ACC112 (cell line): Measurements from ENCODE around the gene TSPAN18.
A peak's percentile ranks its signal among the peaks of the same experiment; 100 is the strongest.

Experiments
- H2AFZ ChIP-seq: fragments of 200-600 bp; sonication (generic); one replicate; pipeline ENCODE4 v1.6.0; 2017; ENCODE audit warnings: antibody characterized with exemption, low read length; ENCODE audit not compliant: unreplicated experiment
- H3K27ac ChIP-seq: fragments of 200-600 bp; sonication (generic); 2 replicates; pipeline ENCODE4 v1.5.1; 2014; ENCODE audit warnings: low read depth, mild to moderate bottlenecking, antibody characterized with exemption, low read length, moderate library complexity
- H3K27me3 ChIP-seq: fragments of 200-600 bp; sonication (generic); 2 replicates; pipeline ENCODE4 v1.6.1; 2014; ENCODE audit warnings: mild to moderate bottlenecking, antibody characterized with exemption, low read length, moderate library complexity, mixed read lengths; ENCODE audit not compliant: insufficient read depth
- H3K36me3 ChIP-seq: fragments of 200-600 bp; sonication (generic); 2 replicates; pipeline ENCODE4 v1.6.1; 2016; ENCODE audit warnings: mild to moderate bottlenecking, antibody characterized with exemption, low read length, moderate library complexity, mixed read lengths; ENCODE audit not compliant: insufficient read depth
- H3K4me1 ChIP-seq: fragments of 200-600 bp; sonication (generic); one replicate; pipeline ENCODE4 v1.6.1; 2016; ENCODE audit warnings: low read length, mixed read lengths; ENCODE audit not compliant: insufficient read depth, unreplicated experiment, control insufficient read depth
- H3K4me3 ChIP-seq: fragments of 200-600 bp; sonication (generic); 2 replicates; pipeline ENCODE4 v1.5.1; 2014; ENCODE audit warnings: mild to moderate bottlenecking, low read depth, low read length
- H3K79me2 ChIP-seq: fragments of 200-600 bp; sonication (generic); one replicate; pipeline ENCODE4 v1.6.0; 2016; ENCODE audit warnings: low read length; ENCODE audit not compliant: control insufficient read depth, unreplicated experiment, insufficient read depth

The TSPAN18 gene

DNA sequence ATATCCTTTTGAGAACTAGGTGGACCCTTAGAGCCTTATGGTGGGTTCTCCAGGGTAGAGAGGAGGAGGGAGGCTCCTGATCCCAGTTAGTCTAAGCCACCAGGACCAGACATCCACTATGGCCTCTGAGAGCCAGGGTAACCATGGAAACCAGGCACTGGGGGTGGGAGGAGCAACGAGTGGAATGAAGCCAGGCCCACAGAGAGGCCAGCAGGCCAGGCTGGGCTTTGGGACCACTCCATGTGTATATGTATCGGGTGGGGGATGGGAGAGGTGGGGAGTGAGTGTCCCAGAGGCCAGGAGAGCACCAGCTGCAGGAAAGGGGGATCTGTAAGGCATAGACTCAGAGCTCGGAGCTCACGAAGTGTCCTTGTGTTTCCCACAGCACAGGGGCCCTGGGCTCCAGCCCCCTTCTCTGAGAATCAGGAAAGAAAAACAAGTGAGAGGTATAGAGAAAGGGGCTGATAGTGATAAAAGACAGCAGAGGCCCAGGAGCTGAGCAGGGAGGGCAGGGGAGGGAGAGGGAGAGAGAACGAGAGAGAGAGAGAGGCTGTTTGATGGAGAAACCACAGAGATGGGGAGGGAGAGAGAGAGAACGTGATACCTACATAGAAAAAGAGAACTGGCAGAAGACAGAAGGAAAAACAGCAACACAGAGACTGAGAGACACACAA lies 15.5 kb upstream of the TSPAN18 start:
- peaks cover 5% of the 10 kb centered on the region; the same call in 1 of the 2 replicates for H3K27me3 ChIP-seq
- no peak overlapping the region for H3K27ac ChIP-seq
- no peaks in the 10 kb centered on the region for H3K79me2 ChIP-seq
- no peak overlapping the region for H2AFZ ChIP-seq
- H3K4me3 ChIP-seq: no peak overlapping the region
- no peaks in the 10 kb centered on the region for H3K36me3 ChIP-seq
- peaks cover 40% of the 10 kb centered on the region for H3K4me1 ChIP-seq

DNA sequence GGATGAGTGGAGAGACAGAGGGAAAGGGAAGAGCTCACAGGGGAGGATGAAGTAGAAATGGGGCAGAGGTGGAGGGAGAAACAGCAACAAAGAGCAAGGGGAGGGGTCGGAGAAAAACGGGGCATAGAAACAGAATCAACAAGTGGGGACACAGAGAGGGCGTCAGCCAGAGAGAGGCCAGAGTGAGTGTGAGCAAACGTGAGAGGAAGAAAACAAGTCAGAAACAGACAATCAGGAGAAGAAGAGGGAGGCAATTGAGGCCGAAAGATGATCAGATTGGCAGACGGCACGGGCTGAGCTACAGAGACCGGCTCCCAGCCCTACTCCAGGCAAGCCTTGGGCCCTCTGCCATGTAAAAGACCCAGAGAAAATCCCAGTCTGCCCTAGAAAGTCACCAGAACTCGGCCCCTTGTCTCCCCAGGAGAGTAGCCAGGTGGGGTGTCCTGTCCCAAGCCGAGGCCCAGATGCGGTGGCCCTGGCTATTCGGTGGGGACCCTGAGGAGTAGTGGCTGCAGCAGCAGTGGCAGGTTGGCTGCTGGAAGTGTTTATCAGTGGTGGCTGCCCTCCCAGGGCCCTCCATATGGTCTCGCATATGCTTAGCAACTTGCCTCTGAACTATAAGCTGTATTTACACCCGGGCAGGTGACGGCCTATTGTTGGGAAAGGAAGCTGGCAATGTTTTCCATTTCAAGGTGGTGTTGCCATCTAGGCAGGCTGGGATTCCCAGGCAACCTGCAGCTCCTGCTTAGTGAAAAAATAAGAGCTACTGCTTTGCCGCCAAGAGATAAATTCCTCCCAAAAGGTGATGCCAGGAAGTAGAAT lies 14.8 kb upstream of the TSPAN18 start:
- H2AFZ ChIP-seq: no peak overlapping the region
- peaks cover 5% of the 10 kb centered on the region; the same call in 1 of the 2 replicates for H3K27me3 ChIP-seq
- no peaks in the 10 kb centered on the region for H3K79me2 ChIP-seq
- no peaks in the 10 kb centered on the region for H3K36me3 ChIP-seq
- peaks cover 40% of the 10 kb centered on the region for H3K4me1 ChIP-seq
- no peak overlapping the region for H3K4me3 ChIP-seq
- no peak overlapping the region for H3K27ac ChIP-seq

DNA sequence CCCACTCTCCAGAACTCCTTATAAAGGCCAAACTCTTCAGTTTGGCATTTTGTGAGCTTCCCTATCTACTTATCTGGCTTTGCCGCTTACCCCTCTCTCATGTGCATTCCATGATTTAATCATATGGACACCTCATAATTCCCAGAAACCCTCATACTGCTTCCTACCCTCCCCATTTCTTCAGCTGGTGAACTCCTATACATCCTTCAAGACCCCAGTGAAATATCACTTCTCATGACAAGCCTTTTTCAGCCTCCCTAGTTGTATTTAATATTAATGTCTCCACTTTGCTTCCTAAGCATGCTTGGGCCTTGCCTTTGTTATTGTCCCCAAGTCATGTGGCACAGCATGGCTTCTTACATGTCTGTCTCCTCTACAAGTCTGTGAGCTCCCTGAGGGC lies 13.7 kb upstream of the TSPAN18 start:
- Histone ChIP-seq H2AFZ (no peak overlapping the region), H3K27ac (no peak overlapping the region), H3K27me3 (peaks cover 11% of the 10 kb centered on the region)

DNA sequence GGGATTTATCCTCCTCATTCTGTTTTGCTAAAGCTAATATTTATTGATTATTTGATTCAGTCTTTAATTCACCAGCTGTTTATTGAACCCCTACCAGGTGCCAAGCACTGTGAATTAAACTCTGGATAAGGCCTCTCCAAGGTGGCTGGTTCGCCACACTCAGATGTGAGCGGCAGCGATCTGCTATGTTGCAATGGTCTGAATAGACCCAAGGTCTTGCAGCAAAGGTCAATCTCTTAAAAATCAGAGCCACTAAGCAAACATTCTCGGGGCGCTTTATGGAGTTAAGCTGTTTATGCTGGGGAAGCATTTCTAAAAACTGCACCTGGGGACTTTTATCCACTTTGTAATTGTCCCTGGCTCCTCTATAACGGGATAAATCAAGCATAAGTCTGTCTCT lies 10.5 kb upstream of the TSPAN18 start:
- H3K27ac ChIP-seq: no peak overlapping the region
- no peaks in the 10 kb centered on the region for H3K36me3 ChIP-seq
- H3K4me1 ChIP-seq: peaks cover 1% of the 10 kb centered on the region
- H3K4me3 ChIP-seq: no peak overlapping the region
- no peaks in the 10 kb centered on the region for H3K79me2 ChIP-seq
- H3K27me3 ChIP-seq: peaks cover 32% of the 10 kb centered on the region
- no peak overlapping the region for H2AFZ ChIP-seq

More for the DNA sequence above, 13.7 kb upstream of the TSPAN18 start:
- Histone ChIP-seq H3K79me2 (no peaks in the 10 kb centered on the region), H3K4me3 (no peak overlapping the region), H3K36me3 (no peaks in the 10 kb centered on the region), H3K4me1 (peaks cover 34% of the 10 kb centered on the region)

DNA sequence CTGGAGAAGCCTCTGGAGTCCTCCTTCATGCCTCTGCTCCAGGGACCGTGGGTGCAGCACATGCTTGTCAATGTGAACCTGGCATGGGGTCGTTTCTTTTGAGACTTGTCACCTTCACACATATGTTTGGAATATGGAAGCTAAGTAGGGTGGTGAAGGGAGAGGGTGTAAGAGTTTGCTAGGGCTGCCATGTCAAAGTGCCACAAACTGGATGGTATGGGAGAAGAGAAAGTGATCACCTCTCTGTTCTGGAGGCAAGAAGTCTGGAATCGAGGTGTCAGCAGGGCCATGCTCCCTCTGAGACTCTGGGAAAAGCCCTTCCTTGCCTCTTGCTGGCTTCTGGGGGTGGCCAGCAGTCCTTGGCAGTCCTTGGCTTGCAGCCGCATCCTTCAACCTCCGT lies 8.7 kb upstream of the TSPAN18 start:
- Histone ChIP-seq H3K4me1 (no peaks in the 10 kb centered on the region), H3K79me2 (no peaks in the 10 kb centered on the region), H2AFZ (no peak overlapping the region)

DNA sequence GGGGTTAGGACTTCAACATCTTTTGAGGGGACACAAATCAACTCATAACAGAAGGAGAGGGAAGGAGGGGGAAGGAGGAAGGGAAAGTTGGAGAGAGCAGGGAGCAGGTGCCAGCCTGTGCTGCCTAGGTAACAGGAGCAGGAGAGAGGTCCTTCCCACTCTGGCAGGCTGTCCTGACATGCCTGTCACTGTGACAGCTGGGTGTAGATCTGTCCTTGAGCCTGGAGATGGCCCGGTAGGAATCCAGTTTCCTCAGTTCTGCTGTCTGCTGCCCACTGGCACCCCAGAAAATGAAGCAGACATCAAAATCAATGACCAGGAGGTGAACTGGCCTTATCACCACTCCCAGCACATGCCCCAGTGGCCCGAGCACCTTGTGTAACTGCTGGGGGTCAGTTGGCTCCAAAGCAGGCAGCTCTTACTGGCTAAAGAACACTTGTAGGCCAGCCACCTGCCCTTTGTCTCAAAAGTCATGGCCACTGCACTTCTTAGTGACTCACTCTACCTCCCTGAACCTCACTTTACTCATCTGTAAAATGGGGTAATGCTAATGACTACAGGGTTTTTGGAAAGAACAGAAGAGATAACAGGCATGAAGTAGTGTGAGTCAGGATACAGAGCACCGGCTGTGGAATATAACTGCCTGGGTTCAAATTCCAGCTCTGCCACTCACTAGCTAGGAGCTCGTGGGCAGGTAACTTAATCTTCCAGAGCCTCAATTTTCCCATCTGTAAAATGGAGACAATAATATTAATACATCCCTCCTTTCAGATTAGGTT lies 8.0 kb upstream of the TSPAN18 start:
- Histone ChIP-seq H2AFZ (no peak overlapping the region), H3K27me3 (peaks cover 29% of the 10 kb centered on the region), H3K27ac (no peak overlapping the region), H3K4me1 (no peaks in the 10 kb centered on the region), H3K4me3 (no peak overlapping the region), H3K36me3 (no peaks in the 10 kb centered on the region), H3K79me2 (no peaks in the 10 kb centered on the region)

More for the DNA sequence above, 8.7 kb upstream of the TSPAN18 start:
- Histone ChIP-seq H3K4me3 (no peak overlapping the region), H3K27ac (no peak overlapping the region), H3K27me3 (peaks cover 31% of the 10 kb centered on the region), H3K36me3 (no peaks in the 10 kb centered on the region)

DNA sequence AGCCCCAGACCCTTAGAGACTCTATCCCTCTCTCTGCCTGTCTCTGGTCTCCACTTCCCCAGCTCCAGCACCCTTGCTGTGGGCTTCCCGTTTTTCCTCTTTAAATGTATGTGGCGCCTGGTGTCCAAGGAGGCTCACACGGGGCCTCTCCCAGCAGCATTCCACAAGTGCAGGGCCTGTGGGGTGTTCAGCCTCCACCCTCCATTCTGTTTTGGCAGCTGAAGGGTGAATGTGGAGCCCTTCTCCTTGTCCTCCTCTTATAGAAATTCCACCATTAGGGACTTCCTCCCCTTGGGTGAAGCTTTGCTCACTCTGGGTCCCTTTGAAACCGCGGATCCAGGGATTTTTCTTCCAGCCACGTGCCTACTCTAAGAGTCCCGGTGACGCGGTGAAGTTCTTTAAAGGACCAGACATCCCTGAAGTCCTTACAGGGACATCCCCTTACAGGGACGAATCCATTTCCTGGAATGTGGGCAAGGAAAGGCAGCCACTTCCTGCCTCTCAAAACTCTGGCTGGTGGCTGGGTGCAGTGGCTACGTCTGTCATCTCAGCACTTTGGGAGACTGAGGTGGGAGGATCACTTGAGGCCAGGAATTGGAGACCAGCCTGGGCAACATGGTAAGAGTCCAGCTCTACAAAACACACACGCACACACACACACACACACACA lies 1.6 kb upstream of the TSPAN18 start:
- Histone ChIP-seq H3K4me1 (no peaks in the 10 kb centered on the region), H3K36me3 (no peaks in the 10 kb centered on the region), H3K4me3 (no peak overlapping the region), H3K79me2 (no peaks in the 10 kb centered on the region), H3K27me3 (peaks cover 36% of the 10 kb centered on the region), H2AFZ (no peak overlapping the region), H3K27ac (no peak overlapping the region)

DNA sequence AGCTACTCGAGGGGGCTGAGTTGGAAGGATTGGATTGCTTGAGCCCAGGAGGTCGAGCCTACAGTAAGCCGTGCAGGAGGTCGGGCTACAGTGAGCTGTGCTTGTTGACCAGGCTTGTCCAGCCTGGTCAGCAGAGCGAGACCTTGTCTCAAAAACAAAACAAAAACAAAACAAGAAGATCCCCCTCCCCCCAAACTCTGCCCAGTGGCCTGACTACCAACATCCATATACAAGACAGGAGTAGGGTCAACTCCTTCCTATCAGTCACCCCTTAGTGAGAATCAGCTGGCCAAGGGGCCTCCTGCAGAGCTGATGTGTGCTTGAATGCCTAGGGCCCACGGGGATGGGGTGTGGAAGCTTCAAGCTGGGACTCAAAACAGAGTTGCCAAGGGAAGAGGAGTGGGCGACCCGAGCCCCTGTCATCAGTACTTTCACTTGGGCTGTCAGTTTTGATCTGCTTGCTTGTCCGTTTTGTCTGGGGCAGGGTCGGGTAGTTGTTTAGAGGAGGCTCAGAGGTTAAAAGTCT lies 942 bp upstream of the TSPAN18 start:
- Histone ChIP-seq H2AFZ (no peak overlapping the region), H3K27ac (no peak overlapping the region), H3K27me3 (peaks cover 39% of the 10 kb centered on the region), H3K4me1 (no peaks in the 10 kb centered on the region), H3K4me3 (no peak overlapping the region), H3K79me2 (no peaks in the 10 kb centered on the region), H3K36me3 (no peaks in the 10 kb centered on the region)

DNA sequence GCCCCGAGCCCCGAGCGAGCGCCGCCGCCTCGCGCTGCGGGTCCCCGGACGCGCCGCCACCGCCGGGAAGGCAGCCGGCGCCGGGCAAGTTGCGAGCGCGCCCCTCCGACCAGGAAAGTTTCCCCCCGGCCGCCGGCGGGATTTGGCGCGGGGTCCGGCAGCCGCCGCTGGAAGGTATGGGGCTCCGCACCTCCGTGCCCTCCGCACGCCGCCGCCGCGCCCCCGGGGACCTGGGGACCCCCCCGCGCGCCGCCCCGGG lies 281 bp downstream of the TSPAN18 start:
- no peaks in the 10 kb centered on the region for H3K36me3 ChIP-seq
- H2AFZ ChIP-seq: peak overlapping the region; percentile 68
- H3K4me1 ChIP-seq: no peaks in the 10 kb centered on the region
- H3K4me3 ChIP-seq: peak overlapping the region; percentile 74
- H3K27me3 ChIP-seq: peaks cover 45% of the 10 kb centered on the region
- no peak overlapping the region for H3K27ac ChIP-seq
- H3K79me2 ChIP-seq: no peaks in the 10 kb centered on the region
